CD4-positive, alpha-beta T cell treated with Interleukin-1 beta for 1 hour (primary cell): ENCODE measurements around the gene ZNF177.
"Not testable (repeated sequence)": the region's sequence is repeated elsewhere in the genome, so short reads cannot be mapped to it uniquely, and the experiment has no call there.

Experiments
- DNase-seq, 2 donors: peaks; one replicate each; pipeline ENCODE4 v3.0.0-alpha.2; 2020 to 2022

The ZNF177 gene

DNA sequence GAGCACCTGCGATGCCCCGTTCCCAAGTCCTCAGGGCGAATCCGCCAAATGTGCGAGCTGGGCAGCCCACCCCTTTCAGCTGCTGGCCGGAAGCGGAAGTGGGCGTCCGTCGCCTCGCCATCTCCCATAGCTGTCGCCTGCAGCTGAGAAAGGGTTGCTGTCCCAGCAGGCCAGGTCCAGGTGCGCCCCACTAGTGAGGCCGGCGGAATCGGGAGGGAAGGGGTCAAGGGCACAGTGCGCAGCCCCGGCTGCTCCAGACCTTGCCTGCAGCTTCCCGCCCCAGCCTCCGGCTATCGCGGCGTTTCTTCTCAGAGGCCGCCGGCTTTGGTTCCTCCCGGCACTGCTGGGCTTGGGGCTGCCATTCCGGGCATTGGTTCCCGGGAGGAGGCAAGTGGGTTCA lies at the start of gene ZNF177:
Gene ZNF177, plus strand, starts transcription at position 109 of the 400 bp plus-strand sequence. CDS start 15,299 bp downstream, outside the sequence.
- no peak for DNase-seq

DNA sequence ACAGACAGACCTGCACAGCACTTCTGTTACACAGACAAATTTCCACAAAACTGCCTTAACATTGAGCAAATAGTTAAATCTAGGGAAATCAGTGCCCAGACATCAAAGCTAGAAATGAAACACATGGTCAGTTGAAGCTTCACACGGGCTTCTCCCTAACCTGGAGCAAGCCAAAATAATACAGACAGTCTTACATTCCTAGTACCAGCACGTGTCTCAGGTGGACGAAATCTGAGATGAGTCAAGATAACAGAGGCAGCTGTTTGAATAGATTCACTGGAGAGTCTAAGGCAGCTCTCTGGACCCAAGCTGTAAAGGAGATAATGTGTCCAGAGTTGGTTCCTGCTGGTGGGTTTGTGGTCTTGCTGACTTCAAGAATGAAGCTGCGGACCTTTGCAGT lies 49.1 kb upstream of the ZNF177 start:
- no peak for DNase-seq

DNA sequence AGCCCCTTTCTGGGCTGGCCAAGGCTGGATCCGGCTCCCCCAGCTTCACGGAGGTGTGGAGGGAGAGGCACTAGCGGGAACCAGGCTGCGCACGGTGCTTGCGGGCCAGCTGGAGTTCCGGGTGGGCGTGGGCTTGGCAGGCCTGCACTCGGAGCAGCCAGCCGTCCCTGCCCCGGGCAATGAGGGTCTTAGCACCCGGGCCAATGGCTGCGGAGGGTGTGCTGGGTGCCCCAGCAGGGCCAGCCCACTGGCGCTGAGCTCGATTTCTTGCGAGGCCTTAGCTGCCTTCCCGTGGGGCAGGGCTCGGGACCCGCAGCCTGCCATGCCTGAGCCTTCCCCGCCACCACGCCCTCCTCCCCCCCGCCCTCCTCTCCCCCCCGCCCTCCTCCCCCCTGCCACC lies 41.5 kb upstream of the ZNF177 start:
- DNase-seq = no peak

DNA sequence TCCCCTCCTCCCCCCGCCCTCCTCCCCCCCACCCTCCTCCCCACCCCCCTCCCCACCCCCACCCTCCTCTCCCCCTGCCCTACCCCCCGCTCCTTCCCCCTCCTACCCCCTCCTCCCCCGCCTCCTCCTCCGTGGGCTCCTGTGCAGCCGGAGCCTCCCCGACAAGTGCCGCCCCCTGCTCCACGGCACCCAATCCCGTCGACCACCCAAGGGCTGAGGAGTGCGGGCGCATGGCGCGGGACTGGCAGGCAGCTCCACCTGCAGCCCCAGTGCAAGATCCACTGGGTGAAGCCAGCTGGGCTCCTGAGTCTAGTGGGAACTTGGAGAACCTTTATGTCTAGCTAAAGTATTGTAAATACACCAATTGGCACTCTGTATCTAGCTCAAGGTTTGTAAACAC lies 41.1 kb upstream of the ZNF177 start:
- DNase-seq = not testable (repeated sequence)

DNA sequence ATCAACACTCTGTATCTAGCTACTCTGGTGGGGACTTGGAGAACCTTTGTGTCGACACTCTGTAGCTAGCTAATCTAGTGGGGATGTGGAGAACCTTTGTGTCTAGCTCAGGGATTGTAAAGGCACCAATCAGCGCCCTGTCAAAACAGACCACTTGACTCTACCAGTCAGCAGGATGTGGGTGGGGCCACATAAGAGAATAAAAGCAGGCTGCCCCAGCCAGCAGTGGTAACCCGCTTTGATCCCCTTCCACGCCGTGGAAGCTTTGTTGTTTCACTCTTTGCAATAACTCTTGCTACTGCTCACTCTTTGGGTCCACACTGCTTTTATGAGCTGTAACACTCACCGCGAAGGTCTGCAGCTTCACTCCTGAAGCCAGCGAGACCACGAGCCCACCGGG lies 40.6 kb upstream of the ZNF177 start:
- not testable (repeated sequence) for DNase-seq

DNA sequence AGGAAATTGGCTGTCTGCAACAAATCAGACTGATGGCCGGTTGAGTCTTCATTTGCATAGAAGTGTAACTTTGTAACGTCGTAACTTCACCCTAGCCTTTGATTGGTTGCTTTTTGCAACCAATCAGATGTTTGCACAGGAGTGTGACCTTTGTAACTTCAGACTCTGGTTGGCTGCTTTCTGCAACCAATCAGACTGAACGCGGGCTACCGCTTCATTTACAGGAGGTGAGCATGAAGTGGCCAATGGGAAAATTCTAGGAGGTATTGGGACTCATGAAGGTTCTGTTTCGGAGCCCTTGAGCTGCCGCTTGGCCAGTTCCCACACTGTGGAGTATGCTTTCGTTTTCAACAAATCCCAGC lies 39.3 kb upstream of the ZNF177 start:
- peak; percentile 74 to 77 for DNase-seq

DNA sequence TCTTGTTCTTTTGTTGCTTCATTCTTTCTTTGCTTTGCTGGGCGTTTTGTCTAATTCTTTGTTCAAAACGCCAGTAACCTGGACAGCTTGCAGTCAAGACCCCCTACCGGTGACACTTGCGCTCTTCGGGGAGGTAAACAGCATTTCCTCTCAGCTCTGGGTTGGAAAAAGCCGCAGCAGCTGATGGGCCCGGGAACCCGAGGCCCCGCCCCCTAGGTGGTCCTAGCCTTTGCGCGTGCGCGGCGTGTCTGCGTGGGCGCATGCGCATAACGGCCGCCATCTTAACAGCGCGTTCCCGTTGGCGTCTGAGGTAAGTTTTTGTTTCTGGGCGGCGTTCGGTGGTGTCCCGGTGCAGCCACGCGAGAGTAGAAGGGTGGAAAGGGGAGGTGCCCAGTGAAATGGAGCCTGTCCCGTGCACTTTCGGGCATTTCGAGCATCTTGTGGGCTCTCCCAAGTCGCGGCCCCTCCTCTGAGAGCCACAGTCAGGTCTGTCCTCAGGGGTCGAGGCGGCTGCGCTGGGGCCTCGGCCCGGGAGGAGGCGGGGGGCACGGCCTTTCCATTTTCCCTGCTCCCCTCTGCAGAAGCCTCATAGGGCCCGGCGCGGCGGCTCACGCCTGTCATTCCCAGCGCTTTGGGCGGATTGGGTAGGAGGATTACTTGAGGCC lies 38.8 kb upstream of the ZNF177 start, which contains the start of gene ZNF559:
Gene ZNF559, plus strand, starts transcription at position 261 of the 665 bp plus-strand sequence. CDS start 14,371 bp downstream, outside the sequence.
- DNase-seq = peak; percentile 96 to 97

DNA sequence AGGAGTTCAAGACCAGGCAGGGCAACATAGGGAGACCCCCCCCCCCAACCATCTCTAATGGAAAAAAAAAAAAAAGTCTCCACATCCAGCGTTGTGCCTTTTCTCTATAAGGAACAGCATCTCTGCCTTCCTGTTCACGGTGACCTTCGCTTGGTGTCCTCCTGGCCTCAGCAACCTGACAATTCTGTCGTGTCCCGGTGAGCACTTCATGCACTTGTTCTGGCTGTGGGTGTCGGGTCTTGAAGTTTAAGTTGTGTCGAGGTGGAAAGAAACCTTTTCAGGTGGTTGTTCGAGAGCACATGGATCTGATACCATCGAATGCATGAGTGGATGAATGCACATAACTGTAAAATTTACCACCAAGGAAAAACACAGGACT lies 38.2 kb upstream of the ZNF177 start:
- DNase-seq = no peak

DNA sequence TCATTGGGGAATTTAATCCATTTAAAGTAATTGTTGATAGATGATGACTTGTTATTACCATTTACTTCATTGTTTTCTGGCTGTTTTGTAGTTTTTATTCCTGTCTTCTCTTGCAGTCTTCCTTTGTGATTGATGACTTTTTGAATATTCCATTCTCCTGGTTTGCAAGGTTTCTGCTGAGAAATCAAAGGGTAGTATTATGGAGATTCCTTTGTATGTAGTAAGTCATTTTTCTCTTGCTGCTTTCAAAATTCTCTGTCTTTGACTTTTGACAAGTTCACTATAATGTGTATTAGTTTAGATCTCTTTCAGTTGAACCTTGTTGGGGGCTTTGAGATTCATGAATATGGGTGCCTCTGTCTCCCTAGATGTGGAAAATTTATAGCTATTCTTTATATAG lies 32.8 kb upstream of the ZNF177 start:
- DNase-seq = no peak

DNA sequence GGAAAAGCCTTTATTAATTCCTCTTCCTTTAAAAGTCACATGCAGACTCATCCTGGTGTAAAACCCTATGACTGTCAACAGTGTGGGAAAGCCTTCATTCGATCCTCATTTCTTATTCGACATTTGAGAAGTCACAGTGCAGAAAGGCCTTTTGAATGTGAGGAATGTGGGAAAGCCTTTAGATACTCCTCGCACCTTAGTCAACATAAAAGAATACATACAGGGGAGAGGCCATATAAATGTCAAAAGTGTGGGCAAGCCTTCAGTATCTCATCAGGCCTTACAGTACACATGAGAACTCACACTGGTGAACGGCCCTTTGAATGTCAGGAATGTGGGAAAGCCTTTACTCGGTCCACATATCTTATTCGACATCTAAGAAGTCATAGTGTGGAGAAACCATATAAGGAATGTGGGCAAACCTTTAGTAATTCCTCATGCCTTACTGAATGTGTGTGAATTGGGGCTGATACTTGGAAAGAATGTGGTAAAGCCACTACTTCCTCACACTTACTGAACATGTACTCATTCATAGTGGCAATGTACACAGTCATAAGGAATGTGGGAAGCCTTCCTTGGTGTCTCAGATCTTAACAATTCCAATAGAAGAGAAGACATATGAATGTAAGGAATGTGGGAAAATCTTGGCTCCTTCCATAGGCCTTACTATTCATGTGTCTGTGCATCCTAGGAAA lies 20.1 kb upstream of the ZNF177 start:
- no peak for DNase-seq

DNA sequence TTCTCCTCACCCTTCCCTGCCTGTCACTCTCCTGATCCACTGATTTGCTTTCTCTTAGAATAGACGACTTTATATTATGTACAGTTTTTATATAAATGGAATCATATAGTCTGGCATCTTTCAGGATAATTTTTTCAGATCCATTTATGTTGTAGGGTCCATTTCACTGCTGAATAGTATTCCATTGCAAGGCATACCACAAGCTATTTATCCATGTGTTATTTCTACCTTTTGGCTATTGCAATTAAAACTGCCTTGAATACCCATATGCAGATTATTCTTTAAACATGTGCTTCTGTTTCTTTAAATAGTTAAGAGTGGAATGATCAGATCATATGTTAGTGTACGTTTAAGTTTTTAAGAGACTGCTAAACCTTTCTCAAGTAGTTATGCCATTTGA lies 17.8 kb upstream of the ZNF177 start:
- DNase-seq = no peak

DNA sequence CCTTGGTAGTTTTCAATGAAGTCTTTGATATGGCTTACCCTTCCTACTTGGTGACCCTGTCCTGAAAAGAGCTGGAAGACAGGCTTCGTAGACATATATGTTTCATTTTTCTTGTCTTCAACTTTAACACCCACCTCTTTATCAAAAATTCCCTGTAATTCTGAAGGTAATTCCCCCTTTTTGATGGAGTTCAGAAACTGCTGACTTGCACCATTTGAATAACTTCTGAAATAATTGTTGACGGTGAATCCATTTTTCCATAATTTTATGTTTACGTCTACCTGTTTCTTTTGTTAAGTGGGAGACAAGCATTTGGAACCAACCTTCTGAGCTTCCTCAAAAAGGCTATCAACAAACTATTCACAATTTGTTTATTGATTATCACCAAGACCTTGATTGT lies 14.6 kb upstream of the ZNF177 start:
- no peak for DNase-seq

DNA sequence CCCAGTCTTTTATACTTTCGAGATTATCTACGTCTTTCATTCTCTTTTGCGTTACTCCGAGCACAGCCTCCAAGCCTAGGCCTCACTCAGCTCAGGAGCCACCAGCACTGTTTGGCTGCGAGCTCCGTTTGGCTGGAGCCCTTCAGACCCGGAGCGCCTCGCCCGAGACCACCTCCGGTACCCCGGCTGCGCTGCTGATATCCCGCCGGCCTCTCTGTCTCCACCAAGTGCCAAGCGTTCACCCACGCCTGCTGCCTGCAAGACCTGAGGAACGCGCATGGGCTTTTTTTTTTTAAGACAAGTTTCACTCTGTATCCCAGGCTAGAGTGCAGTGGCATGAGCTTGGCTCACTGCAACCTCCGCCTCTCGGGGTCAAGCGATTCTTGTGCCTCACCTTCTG lies 14.1 kb upstream of the ZNF177 start:
- no peak for DNase-seq

DNA sequence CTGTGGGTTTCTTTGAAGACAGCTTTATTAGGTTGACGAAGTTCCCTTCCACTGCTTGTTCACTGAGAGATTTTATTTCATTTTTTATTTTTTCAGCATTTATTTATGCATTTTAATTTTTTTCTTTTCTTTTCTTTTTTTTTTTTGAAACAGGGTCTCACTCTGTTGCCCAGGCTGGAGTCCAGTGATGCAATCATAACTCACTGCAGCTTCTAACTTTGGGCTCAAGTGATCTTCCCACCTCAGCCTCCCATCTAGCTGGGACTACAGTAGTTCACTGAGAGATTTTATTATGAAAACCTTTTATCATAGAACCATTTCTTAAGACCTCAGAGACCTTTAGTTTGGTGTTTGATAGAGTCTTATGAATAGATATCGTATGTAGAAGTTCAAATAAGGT lies 10.3 kb upstream of the ZNF177 start:
- no peak for DNase-seq

DNA sequence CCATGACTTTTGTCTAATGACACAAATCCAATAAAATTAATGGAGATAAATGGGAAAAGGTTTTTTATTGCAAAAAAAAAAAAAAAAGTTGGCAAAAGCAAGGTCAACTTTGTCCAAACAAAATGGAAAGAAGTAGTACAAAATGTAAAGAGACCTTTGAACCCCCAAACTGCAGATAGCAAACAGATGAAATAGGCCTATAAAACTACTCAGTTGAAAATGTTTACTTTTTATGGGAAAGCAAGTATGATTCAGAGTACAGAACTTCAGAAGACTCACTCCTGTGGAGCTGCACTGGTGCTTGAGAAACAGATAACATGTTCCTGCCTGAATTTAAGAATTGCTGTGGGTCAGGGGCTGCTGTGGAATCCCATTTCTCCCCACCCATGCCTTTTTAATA lies 9.8 kb upstream of the ZNF177 start:
- DNase-seq = no peak

DNA sequence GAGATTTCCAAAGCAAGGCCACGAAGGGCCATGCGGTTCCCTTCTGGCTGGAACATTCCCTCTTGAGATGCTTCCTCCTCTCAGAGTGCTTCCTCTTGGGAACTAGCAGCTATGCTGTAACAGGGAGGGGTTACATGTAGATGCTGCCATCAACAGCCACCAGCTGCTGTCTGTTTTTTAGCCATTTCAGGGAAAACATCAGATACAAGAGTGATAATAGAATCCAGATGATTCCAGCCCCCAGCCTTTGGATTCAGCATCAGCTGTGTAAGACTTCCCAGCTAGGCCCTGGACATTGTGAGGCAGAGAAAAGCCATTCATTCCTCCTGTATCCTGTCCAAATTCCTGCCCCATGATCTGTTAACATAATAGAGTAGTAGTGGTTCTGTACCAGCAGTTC lies 8.2 kb upstream of the ZNF177 start:
- DNase-seq = no peak

DNA sequence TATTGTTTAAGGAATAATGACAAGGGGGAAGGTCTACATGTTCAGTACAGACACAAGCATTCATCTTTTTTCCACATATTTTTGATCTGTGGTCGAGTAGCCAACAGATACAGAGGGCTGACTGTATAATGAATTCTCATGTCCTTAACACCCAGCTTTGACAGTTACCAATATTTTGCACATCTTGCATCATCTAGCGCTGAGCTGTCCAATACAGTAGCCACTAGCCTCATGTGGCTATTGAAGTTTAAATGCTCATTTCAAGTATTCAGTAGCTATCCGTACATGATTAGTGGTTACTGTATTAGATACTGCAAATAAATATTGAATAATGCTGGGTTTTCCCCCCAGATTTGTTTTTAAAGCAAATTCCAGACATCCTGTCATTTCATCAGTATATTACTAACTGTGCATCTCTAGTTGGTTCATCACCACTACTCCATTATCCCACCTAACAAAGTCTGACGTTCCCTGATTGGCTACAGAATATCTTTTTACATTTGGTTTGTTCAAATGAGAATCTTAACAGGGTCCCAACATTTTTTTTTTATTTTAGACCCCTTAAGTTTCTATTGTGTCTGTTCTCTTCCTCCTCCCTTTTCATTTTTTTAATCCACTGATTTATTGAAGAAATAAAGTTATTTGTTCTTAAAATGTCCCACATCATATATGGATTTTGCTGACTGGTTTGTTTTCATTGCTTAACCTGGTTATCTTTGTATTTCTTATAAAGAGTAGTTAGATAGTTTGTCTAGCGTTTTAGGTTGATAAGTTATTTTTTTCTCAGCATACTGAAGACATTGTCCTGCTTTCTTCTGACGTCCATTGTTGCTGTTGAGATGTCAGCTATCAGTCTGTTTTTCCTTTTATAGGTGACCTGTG lies 8.2 kb downstream of the ZNF177 start:
- DNase-seq = no peak

DNA sequence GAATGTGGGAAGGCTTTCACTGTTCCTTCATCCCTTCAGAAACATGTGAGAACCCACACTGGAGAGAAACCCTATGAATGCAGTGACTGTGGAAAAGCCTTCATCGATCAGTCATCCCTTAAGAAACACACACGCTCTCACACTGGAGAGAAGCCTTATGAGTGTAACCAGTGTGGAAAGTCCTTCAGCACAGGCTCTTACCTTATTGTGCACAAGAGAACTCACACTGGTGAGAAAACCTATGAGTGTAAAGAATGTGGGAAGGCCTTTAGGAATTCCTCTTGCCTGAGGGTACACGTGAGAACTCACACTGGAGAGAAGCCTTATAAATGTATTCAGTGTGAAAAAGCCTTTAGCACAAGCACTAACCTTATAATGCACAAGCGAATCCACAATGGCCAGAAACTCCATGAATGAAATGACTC lies 18.6 kb downstream of the ZNF177 start:
- no peak for DNase-seq

DNA sequence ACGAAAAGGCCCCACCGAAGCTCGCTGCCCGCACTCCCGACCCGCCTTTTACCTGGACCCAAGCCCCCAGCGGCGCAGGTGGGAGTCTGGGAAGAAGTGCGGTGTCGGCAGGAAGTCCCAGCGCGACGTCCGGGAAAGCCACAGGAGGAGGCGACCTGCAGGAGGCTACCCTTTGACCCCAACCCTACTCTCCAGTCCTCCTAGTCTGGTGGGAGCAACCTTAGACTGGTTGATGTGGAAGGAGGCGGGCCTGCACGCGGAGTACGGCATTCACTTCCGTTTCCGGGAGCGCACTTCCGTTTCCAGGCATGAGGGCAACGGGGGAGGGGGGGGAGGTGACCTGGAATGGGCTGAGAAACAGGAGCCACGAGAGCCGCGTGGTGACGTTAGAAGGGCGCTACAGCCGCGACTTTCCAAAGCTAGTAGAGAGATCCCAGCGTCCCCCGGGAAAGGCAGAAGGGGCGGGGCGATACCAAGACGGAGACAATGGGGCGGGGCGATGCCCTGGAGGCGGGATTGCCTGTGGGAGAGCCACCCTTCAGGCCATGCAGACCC lies 44.1 kb downstream of the ZNF177 start:
- DNase-seq = peak; percentile 33 to 48

DNA sequence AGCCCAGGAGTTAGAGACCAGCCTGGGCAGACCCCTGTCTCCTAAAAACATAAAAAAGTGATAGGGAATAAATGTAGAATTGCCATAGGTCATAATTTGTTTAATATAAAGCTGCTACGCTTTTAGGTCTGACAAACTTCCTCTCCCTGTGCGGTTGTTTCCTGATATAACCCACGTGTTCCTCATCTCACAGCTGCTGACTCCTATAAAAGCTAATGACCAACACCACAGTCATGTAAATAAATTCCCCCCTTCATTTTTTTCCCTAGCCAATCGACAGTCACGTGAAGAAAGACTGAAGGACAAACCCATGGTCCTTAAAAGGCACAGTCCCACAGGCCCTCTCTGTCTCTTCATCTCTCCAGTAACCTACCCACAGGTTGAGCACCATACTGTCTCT lies 45.0 kb downstream of the ZNF177 start:
- no peak for DNase-seq

DNA sequence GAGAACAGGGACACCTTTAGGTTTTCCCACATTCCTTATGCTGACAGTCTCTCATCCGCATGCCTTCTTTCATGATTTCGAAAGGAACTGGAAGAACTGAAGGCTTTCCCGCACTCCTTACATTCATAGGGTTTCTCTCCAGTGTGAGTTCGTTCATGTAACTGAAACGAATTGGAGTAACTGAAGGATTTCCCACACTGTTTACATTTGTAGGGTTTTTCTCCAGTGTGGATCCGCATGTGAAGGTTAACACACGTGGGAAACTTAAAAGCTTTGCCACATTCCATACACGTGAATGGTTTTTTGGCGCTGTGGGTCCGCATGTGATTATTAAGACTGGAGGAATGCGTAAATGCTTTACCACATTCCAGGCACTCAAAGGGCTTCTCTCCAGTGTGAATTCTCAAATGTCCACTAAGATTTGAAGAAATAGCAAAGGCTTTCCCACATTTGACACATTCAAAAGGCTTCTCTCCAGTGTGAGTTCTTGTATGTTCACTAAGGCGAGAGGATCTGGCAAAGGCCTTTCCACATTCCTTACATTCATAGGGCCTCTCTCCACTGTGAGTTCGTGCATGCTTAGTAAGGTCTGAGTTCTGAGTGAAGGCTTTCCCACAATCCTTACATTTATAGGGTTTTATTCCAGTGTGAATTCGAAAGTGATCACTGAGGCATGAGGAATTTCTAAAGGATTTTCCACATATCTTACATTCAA lies 50.6 kb downstream of the ZNF177 start:
- DNase-seq = no peak

DNA sequence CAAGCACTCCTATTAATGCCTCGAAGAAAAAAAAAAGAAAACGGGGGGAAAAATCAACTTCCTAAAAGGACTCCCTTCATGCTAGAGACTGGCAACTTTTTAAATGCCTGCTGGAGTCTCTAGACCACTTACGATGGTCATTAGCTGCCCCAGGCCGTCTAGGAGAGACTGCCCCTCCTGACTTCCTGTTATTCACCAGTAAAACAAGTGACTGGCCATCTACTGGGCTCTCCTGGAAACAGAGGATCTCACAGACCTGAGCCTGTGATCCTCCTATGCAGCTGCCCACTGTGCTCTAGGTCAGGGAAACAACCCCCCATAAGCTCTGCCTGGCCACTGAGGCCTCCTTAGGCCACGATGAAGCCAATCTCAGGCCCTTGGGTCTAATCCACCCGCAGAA lies 65.1 kb downstream of the ZNF177 start:
- DNase-seq = no peak

DNA sequence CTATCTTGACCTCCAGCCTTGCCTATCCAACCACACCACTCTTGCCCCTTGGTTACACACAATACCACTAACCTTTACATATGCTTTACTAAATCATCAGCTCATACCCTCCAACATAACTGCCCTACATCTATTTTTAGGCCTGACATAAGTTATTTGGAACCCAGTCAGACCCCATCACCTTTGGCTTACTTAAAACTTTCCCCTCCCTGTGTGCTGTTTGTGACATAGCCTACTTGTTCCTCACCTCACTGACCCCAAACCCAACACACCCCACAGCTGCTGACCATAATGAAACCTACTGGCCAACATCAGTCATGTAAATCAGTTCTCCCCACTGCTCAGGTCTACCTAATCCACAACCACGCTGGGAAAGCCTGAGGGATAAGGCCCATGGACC lies 67.6 kb downstream of the ZNF177 start:
- no peak for DNase-seq
